PC-3 (cell line): ENCODE results near the gene BBOF1. TPM values are rescaled to one million over a fixed set of nuclear protein-coding genes. Genes with fewer than 3 reads are reported as not detected.
"Not testable (repeated sequence)": the region's sequence is repeated elsewhere in the genome, so short reads cannot be mapped to it uniquely, and the experiment has no call there.

Source experiments
- ATAC-seq: fragments of 200-7000 bp; cut with Tn5 transposase; 2 replicates; pipeline ENCODE4 v1.9.1; 2020; ENCODE audit warnings: mild to moderate bottlenecking, moderate library complexity
- BruUV-seq: library from RNA; stranded (reverse); fragments of 400-500 nt; replicated peaks from 2 replicates; lab custom pipeline; 2021; lab: Mats Ljungman, UMichigan
- CTCF ChIA-PET: fragments of 300-600 bp; sonication (Branson Sonifier 250); formaldehyde crosslinking; loops from one replicate; lab custom pipeline; 2022; ENCODE audit warnings: antibody characterized with exemption; lab: Charles Lee
- POLR2A ChIA-PET: fragments of 300-600 bp; sonication (Branson Sonifier 250); formaldehyde crosslinking; loops from one replicate; lab custom pipeline; 2022; ENCODE audit warnings: antibody characterized with exemption; ENCODE audit not compliant: unreplicated experiment; lab: Charles Lee
- DNase-seq: peaks from one replicate; pipeline ENCODE4 v3.0.0-alpha.2; 2015
- H2AFZ ChIP-seq: fragments of 300-600 bp; sonication (generic); 2 replicates; pipeline ENCODE4 v1.6.0; 2016; ENCODE audit warnings: antibody characterized with exemption, low read length
- H3F3A ChIP-seq: fragments of 300-600 bp; sonication (generic); one replicate; pipeline ENCODE4 v1.6.0; 2017; ENCODE audit warnings: antibody characterized with exemption, low read length, control low read depth, mild to moderate bottlenecking; ENCODE audit not compliant: unreplicated experiment
- H3K27ac ChIP-seq: fragments of 300-600 bp; sonication (generic); 2 replicates; pipeline ENCODE4 v1.5.1; 2016; ENCODE audit warnings: mild to moderate bottlenecking, low read length
- H3K27me3 ChIP-seq: fragments of 300-600 bp; sonication (generic); 2 replicates; pipeline ENCODE4 v1.6.1; 2016; ENCODE audit warnings: low read length, mixed read lengths
- H3K36me3 ChIP-seq: fragments of 300-600 bp; sonication (generic); 2 replicates; pipeline ENCODE4 v1.6.1; 2016; ENCODE audit warnings: low read depth, mixed run types, low read length, mixed read lengths
- H3K4me1 ChIP-seq: fragments of 300-600 bp; sonication (generic); 2 replicates; pipeline ENCODE4 v1.5.1; 2016; ENCODE audit warnings: low read length; ENCODE audit not compliant: insufficient read depth
- H3K4me2 ChIP-seq: fragments of 300-600 bp; sonication (generic); 2 replicates; pipeline ENCODE4 v1.6.0; 2016; ENCODE audit warnings: low read length
- H3K4me3 ChIP-seq: fragments of 300-600 bp; sonication (generic); 2 replicates; pipeline ENCODE4 v1.5.1; 2016; ENCODE audit warnings: mild to moderate bottlenecking, low read length, mixed read lengths
- H3K79me2 ChIP-seq: fragments of 300-600 bp; sonication (generic); 2 replicates; pipeline ENCODE4 v1.6.1; 2017; ENCODE audit warnings: low read length, mixed read lengths
- H3K9ac ChIP-seq: fragments of 300-600 bp; sonication (generic); 2 replicates; pipeline ENCODE4 v1.6.0; 2016; ENCODE audit warnings: mild to moderate bottlenecking, low read length
- H3K9me2 ChIP-seq: fragments of 300-600 bp; sonication (generic); replicated peaks from 2 replicates; pipeline ENCODE4 v1.6.1; 2016; ENCODE audit warnings: mixed run types, low read length, mixed read lengths
- H3K9me3 ChIP-seq: fragments of 300-600 bp; sonication (generic); 2 replicates; pipeline ENCODE4 v1.6.1; 2016; ENCODE audit warnings: low read length, mixed read lengths
- H4K20me1 ChIP-seq: fragments of 300-600 bp; sonication (generic); 2 replicates; pipeline ENCODE4 v1.6.1; 2016; ENCODE audit warnings: low read length, mixed read lengths
- EZH2 ChIP-seq: fragments of 300-600 bp; sonication (generic); IDR thresholded peaks from one replicate; pipeline ENCODE4 v1.6.1; 2017; ENCODE audit warnings: antibody characterized with exemption, mild to moderate bottlenecking, low read length; ENCODE audit not compliant: unreplicated experiment
- EZH2phosphoT487 ChIP-seq: fragments of 300-600 bp; sonication (generic); IDR thresholded peaks from 2 replicates; pipeline ENCODE4 v1.6.1; 2018; ENCODE audit warnings: mild to moderate bottlenecking, antibody characterized with exemption, low read length, borderline replicate concordance
- intact Hi-C: fragments of 100-400 bp; cut with micrococcal nuclease; formaldehyde crosslinking; loops from 2 replicates; pipeline ENCODE4 v1.9.0; 2023
- total RNA-seq: library from RNA; depleted of rRNA; stranded (reverse); fragments of >200 nt; gene quantifications from 2 replicates; pipeline ENCODE4 v1.2.3, GENCODE V29; 2014
- TF ChIP-seq, protein P1 (sequence below): fragments of 300-600 bp; sonication (generic); conservative IDR thresholded peaks from 2 replicates; pipeline ENCODE4 v1.5.1; 2017; ENCODE audit warnings: antibody characterized with exemption, low read depth, mild to moderate bottlenecking, low read length

The BBOF1 gene
- total RNA-seq, 1 experiment from 2014 or later = 1.5 TPM

DNA sequence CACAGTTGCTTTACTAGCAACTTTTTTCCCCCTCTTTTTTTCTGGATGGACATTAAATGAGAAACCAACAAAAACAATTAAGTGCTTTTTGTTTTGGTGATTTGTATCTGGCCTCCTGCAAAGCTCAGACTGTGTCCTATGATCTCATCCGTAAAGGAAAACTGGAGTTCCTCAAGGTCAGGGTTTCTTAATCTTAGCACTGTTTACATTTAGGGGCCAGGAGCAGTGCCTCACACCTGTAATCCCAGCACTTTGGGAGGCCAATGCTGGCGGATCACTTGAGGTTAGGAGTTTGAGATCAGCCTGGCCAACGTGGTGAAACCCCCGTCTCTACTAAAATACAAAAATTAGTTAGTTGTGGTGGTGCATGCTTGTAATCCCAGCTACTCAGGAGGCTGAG lies 28.1 kb upstream of the BBOF1 start:
- intact Hi-C loops = no loop called here
- no TSS peak for BruUV-seq
- ChIA-PET CTCF (no interaction called here), POLR2A (no interaction called here)
- H3K9ac ChIP-seq = no peak overlapping the region
- no peak for ATAC-seq
- no peak overlapping the region for H3K4me2 ChIP-seq
- H3K27me3 ChIP-seq = no peaks in the 10 kb centered on the region
- no peaks in the 10 kb centered on the region for H3K79me2 ChIP-seq
- no peak overlapping the region for H3K27ac ChIP-seq
- no peaks in the 10 kb centered on the region for H3F3A ChIP-seq
- no peaks in the 10 kb centered on the region for H3K9me2 ChIP-seq
- H3K36me3 ChIP-seq = no peaks in the 10 kb centered on the region
- H3K4me1 ChIP-seq = no peaks in the 10 kb centered on the region
- H4K20me1 ChIP-seq = no peaks in the 10 kb centered on the region
- no peak overlapping the region for H2AFZ ChIP-seq
- no peak for DNase-seq
- H3K9me3 ChIP-seq = no peaks in the 10 kb centered on the region
- no peak for TF ChIP-seq EZH2phosphoT487
- TF ChIP-seq EZH2 = no peak
- TF ChIP-seq, protein P1, sequence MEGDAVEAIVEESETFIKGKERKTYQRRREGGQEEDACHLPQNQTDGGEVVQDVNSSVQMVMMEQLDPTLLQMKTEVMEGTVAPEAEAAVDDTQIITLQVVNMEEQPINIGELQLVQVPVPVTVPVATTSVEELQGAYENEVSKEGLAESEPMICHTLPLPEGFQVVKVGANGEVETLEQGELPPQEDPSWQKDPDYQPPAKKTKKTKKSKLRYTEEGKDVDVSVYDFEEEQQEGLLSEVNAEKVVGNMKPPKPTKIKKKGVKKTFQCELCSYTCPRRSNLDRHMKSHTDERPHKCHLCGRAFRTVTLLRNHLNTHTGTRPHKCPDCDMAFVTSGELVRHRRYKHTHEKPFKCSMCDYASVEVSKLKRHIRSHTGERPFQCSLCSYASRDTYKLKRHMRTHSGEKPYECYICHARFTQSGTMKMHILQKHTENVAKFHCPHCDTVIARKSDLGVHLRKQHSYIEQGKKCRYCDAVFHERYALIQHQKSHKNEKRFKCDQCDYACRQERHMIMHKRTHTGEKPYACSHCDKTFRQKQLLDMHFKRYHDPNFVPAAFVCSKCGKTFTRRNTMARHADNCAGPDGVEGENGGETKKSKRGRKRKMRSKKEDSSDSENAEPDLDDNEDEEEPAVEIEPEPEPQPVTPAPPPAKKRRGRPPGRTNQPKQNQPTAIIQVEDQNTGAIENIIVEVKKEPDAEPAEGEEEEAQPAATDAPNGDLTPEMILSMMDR = no peak
- H3K4me3 ChIP-seq = no peak overlapping the region

DNA sequence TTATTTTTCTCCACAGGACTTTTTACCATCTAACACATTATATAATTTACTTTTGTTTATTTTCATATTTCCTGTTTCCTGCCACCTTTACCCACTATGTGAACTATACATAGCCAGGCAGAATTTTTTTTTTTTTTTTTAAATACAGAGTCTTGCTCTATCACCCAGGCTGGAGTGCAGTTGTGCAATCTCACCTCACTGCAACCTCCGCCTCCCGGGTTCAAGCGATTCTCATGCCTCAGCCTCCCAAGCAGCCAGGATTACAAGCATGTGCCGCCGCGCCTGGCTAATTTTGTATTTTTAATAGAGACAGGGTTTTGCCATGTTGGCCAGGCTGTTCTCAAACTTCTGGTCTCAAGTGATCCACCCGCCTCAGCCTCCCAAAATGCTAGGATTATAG lies 24.2 kb upstream of the BBOF1 start:
- H3K27me3 ChIP-seq, H3K27ac ChIP-seq, H2AFZ ChIP-seq, H3K9ac ChIP-seq, H3K4me2 ChIP-seq, H3K4me1 ChIP-seq, H3K36me3 ChIP-seq, H3K9me3 ChIP-seq, H3K79me2 ChIP-seq, H4K20me1 ChIP-seq, POLR2A ChIA-PET, CTCF ChIA-PET, H3F3A ChIP-seq, H3K9me2 ChIP-seq, DNase-seq, ATAC-seq, H3K4me3 ChIP-seq, intact Hi-C loops, BruUV-seq: not testable (repeated sequence)

DNA sequence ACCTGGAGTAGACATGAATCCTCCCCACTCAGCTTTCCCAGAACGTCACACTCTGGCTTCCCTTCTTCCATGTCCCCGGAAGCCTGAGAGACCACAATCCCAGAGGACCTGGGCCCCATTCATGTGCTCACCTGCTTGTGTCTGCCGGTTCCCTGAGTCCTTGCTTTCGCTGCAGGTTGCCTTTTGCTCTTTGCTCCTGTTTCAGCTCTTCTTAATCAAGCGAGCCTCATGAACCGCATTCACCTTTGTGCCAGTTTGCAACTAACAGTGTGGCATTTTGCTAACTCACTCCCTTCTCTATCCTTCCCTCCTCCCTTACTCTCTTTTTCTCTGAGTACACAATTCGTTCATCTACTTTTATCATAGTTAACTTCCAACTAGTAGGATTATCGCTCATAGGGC lies 23.2 kb upstream of the BBOF1 start:
- no peaks in the 10 kb centered on the region for H3K9me2 ChIP-seq
- H3K4me1 ChIP-seq = no peaks in the 10 kb centered on the region
- no peak overlapping the region for H2AFZ ChIP-seq
- H3K36me3 ChIP-seq = no peaks in the 10 kb centered on the region
- no peak overlapping the region for H3K4me3 ChIP-seq
- ChIA-PET CTCF (no interaction called here), POLR2A (interaction anchor here (0.6 kb wide), 1 partner anchor 128 kb away, joined by 5 read pairs; no protein-coding TSS in a partner anchor)
- intact Hi-C loops = no loop called here
- no peaks in the 10 kb centered on the region for H4K20me1 ChIP-seq
- DNase-seq (no peak), ATAC-seq (no peak)
- H3K79me2 ChIP-seq = no peaks in the 10 kb centered on the region
- no TSS peak for BruUV-seq
- H3K4me2 ChIP-seq = no peak overlapping the region
- no peak for TF ChIP-seq EZH2
- no peak overlapping the region for H3K27ac ChIP-seq
- no peaks in the 10 kb centered on the region for H3F3A ChIP-seq
- no peaks in the 10 kb centered on the region for H3K9me3 ChIP-seq
- H3K27me3 ChIP-seq = no peaks in the 10 kb centered on the region
- H3K9ac ChIP-seq = no peak overlapping the region

DNA sequence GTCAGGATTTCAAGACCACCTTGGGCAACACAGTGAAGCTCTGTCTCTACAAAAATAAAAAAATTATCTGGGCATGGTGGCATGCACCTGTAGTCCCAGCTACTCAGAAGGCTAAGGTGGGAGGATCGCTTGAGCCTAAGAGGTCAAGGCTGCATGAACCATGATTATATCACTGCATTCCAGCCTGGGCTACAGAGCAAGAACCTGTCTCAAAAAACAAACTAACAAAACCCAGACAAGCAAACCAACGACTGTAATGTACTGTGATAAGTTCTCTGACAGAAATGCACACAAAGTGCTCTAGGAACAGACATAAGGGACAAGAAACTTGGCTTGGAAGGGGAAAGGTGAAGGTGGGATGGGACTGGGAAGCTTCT lies 22.4 kb upstream of the BBOF1 start:
- intact Hi-C loops = no loop called here
- no peak overlapping the region for H3K4me3 ChIP-seq
- no TSS peak for BruUV-seq

More for the DNA sequence above, 22.4 kb upstream of the BBOF1 start:
- DNase-seq (no peak), ATAC-seq (no peak)
- Histone ChIP-seq H3K4me2 (no peak overlapping the region), H3K79me2 (no peaks in the 10 kb centered on the region), H2AFZ (no peak overlapping the region), H3K9ac (no peak overlapping the region), H4K20me1 (no peaks in the 10 kb centered on the region), H3K4me1 (no peaks in the 10 kb centered on the region), H3K36me3 (no peaks in the 10 kb centered on the region), H3K9me3 (no peaks in the 10 kb centered on the region), H3K27me3 (no peaks in the 10 kb centered on the region), H3K27ac (no peak overlapping the region), H3F3A (no peaks in the 10 kb centered on the region), H3K9me2 (no peaks in the 10 kb centered on the region)
- TF ChIP-seq, protein P1 = no peak
- TF ChIP-seq EZH2 (no peak), EZH2phosphoT487 (no peak)
- CTCF ChIA-PET = no interaction called here
- POLR2A ChIA-PET = no interaction called here
